Measurements from ENCODE around the gene KMT2A. TPM values are rescaled to one million over a fixed set of nuclear protein-coding genes. Genes with fewer than 3 reads are reported as not detected.

KMT2A gene
- total RNA-seq, 1 experiment from 2014 or later, result 62.0 TPM

GRCh38 chr11:118449316-118449918 is 13.1 kb downstream of the KMT2A start:
- Histone ChIP-seq H2AFZ (ENCODE audit: low read length) (no peak overlapping the region), H3K14ac (ENCODE audit: insufficient read depth, low read length) (no peak overlapping the region), H3K23ac (ENCODE audit: insufficient read length, low read depth, low read length) (no peak overlapping the region), H3K4me2 (ENCODE audit: insufficient read depth, insufficient read length, low read length) (no peak overlapping the region), H4K20me1 (ENCODE audit: control insufficient read depth, insufficient read depth, insufficient read length) (no peaks in the 10 kb centered on the region), H2BK15ac (ENCODE audit: low read depth, low read length) (no peak overlapping the region), H4K8ac (replicated peaks; ENCODE audit: insufficient read length, low read depth, low read length) (no peak overlapping the region), H3K56ac (ENCODE audit: insufficient read length, low read depth, low read length) (no peak overlapping the region), H2BK12ac (ENCODE audit: insufficient read length, low read depth, low read length) (no peak overlapping the region), H3K4me1 (ENCODE audit: insufficient read depth, low read length) (no peaks in the 10 kb centered on the region), H2AK5ac (ENCODE audit: insufficient read length, low read length) (no peak overlapping the region), H3T11ph (ENCODE audit: low read length) (no peak overlapping the region), H2BK20ac (ENCODE audit: low read depth, low read length, poor library complexity, severe bottlenecking) (no peak overlapping the region), H3K27me3 (ENCODE audit: insufficient read depth, low read length) (no peaks in the 10 kb centered on the region), H4K91ac (ENCODE audit: insufficient read length, low read depth, low read length) (no peak overlapping the region), H3K4ac (ENCODE audit: low read depth, low read length) (no peak overlapping the region), H3K9ac (ENCODE audit: extremely low read depth, insufficient read length, low read length) (no peak overlapping the region), H3K79me2 (ENCODE audit: insufficient read depth, low read length) (peaks cover 22% of the 10 kb centered on the region; the same call in 1 of the 2 replicates), H3K23me2 (ENCODE audit: insufficient read length, low read depth, low read length, poor library complexity, severe bottlenecking) (no peaks in the 10 kb centered on the region), H4K5ac (ENCODE audit: insufficient read length, low read depth, low read length) (no peak overlapping the region), H3K18ac (ENCODE audit: insufficient read length, low read depth, low read length) (no peak overlapping the region), H2BK5ac (ENCODE audit: insufficient read length, low read length) (no peak overlapping the region), H2BK120ac (ENCODE audit: low read depth, low read length, poor library complexity, severe bottlenecking) (no peak overlapping the region), H3K27ac (ENCODE audit: insufficient read length, low read depth, low read length) (no peak overlapping the region), H3K9me3 (ENCODE audit: control insufficient read depth, low read depth, low read length) (no peaks in the 10 kb centered on the region), H3K79me1 (ENCODE audit: insufficient read depth, low read depth, low read length, poor library complexity, severe bottlenecking) (peaks cover 9% of the 10 kb centered on the region)
- H3K4me1 Mint-ChIP-seq, result peaks cover 2 to 3% of the 10 kb centered on the region in 2 experiments; a peak in 1 of 4 replicates
- 0 out of 7 replicates have a peak overlapping the region, but pooled peaks of 1 of the 3 experiments have one; percentile 27 for H3K27ac Mint-ChIP-seq
- no peak for DNase-seq
- H3K36me3 Mint-ChIP-seq (ENCODE audit: insufficient read depth in 1 of 3, low read depth in 3 of 3), result peaks cover 0 to 26% (median 18%) of the 10 kb centered on the region in 3 experiments; a peak in 6 of 7 replicates
- H3K4me3 Mint-ChIP-seq, result no peak overlapping the region
- WGBS (ENCODE audit: extremely low coverage, insufficient read length, low lambda C conversion rate), result no CpG with 5 or more reads among the region's 4 CpGs
- H3K9me3 Mint-ChIP-seq, result no peaks in the 10 kb centered on the region
- no peaks in the 10 kb centered on the region for H3K27me3 Mint-ChIP-seq (ENCODE audit: low read depth)
- TF ChIP-seq, protein P1, sequence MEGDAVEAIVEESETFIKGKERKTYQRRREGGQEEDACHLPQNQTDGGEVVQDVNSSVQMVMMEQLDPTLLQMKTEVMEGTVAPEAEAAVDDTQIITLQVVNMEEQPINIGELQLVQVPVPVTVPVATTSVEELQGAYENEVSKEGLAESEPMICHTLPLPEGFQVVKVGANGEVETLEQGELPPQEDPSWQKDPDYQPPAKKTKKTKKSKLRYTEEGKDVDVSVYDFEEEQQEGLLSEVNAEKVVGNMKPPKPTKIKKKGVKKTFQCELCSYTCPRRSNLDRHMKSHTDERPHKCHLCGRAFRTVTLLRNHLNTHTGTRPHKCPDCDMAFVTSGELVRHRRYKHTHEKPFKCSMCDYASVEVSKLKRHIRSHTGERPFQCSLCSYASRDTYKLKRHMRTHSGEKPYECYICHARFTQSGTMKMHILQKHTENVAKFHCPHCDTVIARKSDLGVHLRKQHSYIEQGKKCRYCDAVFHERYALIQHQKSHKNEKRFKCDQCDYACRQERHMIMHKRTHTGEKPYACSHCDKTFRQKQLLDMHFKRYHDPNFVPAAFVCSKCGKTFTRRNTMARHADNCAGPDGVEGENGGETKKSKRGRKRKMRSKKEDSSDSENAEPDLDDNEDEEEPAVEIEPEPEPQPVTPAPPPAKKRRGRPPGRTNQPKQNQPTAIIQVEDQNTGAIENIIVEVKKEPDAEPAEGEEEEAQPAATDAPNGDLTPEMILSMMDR (conservative IDR thresholded peaks at IDR 0.05), result no peak
